SJCRH30 (cell line): ENCODE results near the gene HSD3B1. TPM values are rescaled to one million over a fixed set of nuclear protein-coding genes. Genes with fewer than 3 reads are reported as not detected.
"Not testable (repeated sequence)": the region's sequence is repeated elsewhere in the genome, so short reads cannot be mapped to it uniquely, and the experiment has no call there.

ENCODE experiments used
- DNase-seq, 2 experiments: peaks; one replicate each; pipeline ENCODE4 v3.0.0-alpha.2; 2015 to 2020
- H3K27ac ChIP-seq: fragments of 250-450 bp; sonication (Bioruptor Pico); 2 replicates; pipeline ENCODE4 v1.5.1; 2020; ENCODE audit warnings: mild to moderate bottlenecking, moderate library complexity
- H3K27me3 ChIP-seq: fragments of 250-450 bp; sonication (Bioruptor Pico); 2 replicates; pipeline ENCODE4 v1.5.1; 2020; ENCODE audit warnings: mild to moderate bottlenecking, moderate library complexity
- H3K36me3 ChIP-seq: fragments of 250-450 bp; sonication (Bioruptor Pico); 2 replicates; pipeline ENCODE4 v1.5.1; 2020; ENCODE audit warnings: mild to moderate bottlenecking, moderate library complexity
- H3K4me1 ChIP-seq: fragments of 250-450 bp; sonication (Bioruptor Pico); 2 replicates; pipeline ENCODE4 v1.5.1; 2020; ENCODE audit warnings: mild to moderate bottlenecking, moderate library complexity
- H3K4me3 ChIP-seq: fragments of 250-450 bp; sonication (Bioruptor Pico); 2 replicates; pipeline ENCODE4 v1.5.1; 2020; ENCODE audit warnings: mild to moderate bottlenecking, moderate library complexity
- H3K9me3 ChIP-seq: fragments of 250-450 bp; sonication (Bioruptor Pico); replicated peaks from 2 replicates; pipeline ENCODE4 v1.5.1; 2020; ENCODE audit warnings: mild to moderate bottlenecking, moderate library complexity
- total RNA-seq: library from RNA; depleted of rRNA; stranded (reverse); fragments of >200 nt; shearing (Covaris generic); gene quantifications from 2 replicates; pipeline ENCODE4 v1.2.3, GENCODE V29; 2014

Gene HSD3B1
- total RNA-seq, 1 experiment from 2014 or later, result not detected

DNA sequence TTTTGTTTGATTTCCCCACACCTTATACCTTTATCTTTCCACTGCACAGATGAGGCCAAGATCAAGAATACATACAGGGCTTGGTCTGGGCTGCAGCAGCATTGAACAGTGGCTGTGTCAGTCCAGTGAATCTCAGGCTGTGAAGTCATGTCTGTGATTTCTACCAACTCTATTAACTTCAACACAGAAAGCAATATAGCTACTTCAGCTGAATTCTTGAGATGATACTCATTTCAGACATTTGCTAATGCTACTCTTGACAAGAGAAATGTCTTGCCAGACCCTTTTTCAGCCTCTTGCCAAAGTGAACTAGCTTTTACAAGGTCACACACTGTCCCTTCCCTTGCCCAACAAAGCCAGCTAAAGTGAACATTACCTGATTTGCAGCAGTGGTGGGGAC is 25.1 kb upstream of the HSD3B1 start:
- Histone ChIP-seq H3K27ac (no peak overlapping the region), H3K4me3 (no peak overlapping the region), H3K9me3 (no peaks in the 10 kb centered on the region), H3K27me3 (0 out of 2 replicates have a peak, but pooled peaks cover 5% of the 10 kb centered on the region), H3K36me3 (no peaks in the 10 kb centered on the region), H3K4me1 (no peaks in the 10 kb centered on the region; the same call in 1 of the 2 replicates)
- no peak for DNase-seq

DNA sequence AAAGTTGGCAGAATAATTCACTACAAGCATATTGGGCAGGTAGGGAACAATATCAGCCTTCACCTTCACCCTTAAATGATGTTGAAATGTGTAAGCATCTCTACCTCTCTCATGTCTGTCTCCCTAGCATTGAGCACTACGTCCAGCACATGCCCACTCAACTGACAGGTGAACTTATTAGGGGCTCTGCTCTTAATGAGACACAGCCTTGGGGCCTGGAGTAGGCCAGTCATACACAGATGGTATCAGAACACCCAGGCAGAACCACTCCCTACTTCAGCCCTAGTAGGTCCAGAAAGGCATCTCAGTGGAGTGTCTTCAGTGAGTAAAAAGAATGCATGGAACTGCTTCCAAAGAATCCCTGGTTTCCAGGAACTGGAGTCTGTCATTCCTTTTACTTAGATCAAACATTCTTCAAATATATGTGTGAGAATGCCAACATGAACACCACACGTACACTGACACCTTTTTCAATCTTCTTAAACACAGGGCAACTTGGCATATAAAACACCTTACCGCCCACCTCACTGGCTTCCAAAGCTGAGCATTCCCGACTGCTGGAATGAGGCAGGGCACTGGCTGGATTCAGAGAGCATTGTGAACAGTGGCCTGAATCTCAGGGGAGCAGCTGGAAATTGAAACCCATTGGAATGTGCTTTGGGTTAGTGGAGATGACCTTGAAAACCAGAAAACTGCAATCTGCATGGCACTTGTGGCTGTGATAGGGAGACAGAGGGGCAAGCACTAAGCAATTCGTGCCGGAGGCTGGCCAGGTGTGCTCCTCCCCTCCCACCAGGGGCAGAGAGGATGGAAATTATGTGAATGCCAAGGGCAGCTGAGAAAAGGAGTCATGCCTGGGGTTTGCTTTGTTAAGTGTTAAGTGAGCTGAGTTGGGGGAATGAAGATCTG is 24.2 kb upstream of the HSD3B1 start:
- Histone ChIP-seq H3K9me3 (no peaks in the 10 kb centered on the region), H3K4me1 (no peaks in the 10 kb centered on the region; the same call in 1 of the 2 replicates), H3K27ac (no peak overlapping the region), H3K27me3 (0 out of 2 replicates have a peak, but pooled peaks cover 5% of the 10 kb centered on the region), H3K4me3 (no peak overlapping the region), H3K36me3 (no peaks in the 10 kb centered on the region)
- DNase-seq, result peak; percentile 13 to 36

DNA sequence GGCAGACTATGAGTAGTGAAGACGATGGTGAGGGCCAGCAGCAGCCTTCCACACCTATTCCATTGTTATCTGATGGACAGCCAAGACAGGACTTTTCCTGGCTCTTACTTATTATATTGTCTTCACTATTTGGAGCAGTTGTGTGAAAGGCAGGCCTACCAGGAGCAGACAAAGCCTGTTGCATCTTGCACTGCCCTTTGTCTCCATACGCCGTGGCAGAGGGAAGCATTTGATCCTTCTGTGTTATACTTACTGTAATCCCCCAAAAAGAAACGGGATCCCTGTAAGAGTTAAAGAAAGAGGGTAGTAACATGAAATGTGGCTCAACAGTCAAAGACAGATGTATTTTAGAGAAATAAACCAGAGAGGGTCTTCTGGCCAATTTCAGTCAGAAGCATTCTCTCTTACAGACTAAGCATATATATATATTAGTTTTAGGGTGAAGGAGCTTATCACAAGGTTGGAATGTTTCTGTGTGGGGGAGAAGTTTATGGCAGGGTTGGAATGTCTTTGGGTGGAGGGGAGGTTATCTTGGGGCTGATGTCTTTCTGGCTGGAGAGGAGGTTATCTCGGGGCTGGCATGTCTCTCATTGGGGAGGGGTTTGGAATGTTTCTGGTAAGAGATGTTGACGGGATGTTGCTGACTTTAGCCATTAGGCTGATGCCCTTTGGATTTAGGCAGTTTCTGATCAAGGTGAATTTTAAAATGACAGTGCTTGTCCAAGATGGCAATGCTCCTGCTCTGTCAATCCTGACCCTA is 23.4 kb upstream of the HSD3B1 start:
- H3K27ac ChIP-seq, result no peak overlapping the region
- no peaks in the 10 kb centered on the region for H3K36me3 ChIP-seq
- 0 out of 2 replicates have a peak, but pooled peaks cover 5% of the 10 kb centered on the region for H3K27me3 ChIP-seq
- no peak for DNase-seq
- no peak overlapping the region for H3K4me3 ChIP-seq
- no peaks in the 10 kb centered on the region; the same call in 1 of the 2 replicates for H3K4me1 ChIP-seq
- no peaks in the 10 kb centered on the region for H3K9me3 ChIP-seq

DNA sequence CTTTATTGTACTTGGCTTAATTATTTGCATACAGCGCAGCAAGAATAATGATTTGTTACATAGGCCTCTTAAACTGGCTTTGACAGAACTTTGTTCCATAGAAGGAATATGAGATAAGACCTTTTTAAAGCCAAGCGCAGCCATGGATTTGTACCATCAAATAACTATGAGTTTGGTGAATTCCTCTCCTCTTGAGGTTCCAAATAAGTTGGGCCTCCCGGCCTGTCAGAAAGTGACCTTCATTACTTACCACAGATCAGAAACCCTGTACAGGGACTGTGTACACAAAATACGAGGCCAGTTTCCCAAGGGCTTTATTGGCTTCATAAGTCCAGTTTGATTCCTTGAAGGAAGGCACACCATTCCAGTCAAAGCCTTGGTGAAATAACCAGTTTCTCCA is 21.8 kb upstream of the HSD3B1 start:
- H3K27ac ChIP-seq, result no peak overlapping the region
- no peak overlapping the region for H3K4me3 ChIP-seq
- 0 out of 2 replicates have a peak, but pooled peaks cover 5% of the 10 kb centered on the region for H3K27me3 ChIP-seq
- H3K36me3 ChIP-seq, result no peaks in the 10 kb centered on the region
- no peak for DNase-seq
- H3K4me1 ChIP-seq, result no peaks in the 10 kb centered on the region; the same call in 1 of the 2 replicates
- no peaks in the 10 kb centered on the region for H3K9me3 ChIP-seq

DNA sequence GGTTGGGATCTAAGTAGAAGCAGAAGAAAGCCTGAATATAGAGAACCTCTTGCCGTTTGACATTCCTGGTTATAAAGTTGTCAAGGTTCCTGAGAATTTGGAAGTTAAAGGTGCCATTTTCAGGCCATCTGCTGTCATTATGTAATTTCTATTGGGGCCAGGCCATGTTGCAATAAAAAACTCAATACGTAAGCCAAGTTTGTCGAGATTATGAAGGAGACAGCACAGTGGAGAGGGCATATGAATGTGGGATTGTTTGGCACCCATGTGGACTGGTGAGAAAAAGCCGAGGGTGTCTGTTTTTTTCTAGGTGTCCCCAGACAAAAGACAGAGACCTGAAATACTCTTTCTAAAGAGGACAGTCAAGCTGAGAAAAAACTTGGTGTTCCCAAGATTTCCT is 18.8 kb upstream of the HSD3B1 start:
- Histone ChIP-seq H3K9me3 (no peaks in the 10 kb centered on the region), H3K4me3 (no peak overlapping the region), H3K27me3 (0 out of 2 replicates have a peak, but pooled peaks cover 5% of the 10 kb centered on the region), H3K27ac (no peak overlapping the region), H3K36me3 (no peaks in the 10 kb centered on the region), H3K4me1 (no peaks in the 10 kb centered on the region)
- DNase-seq, result no peak

DNA sequence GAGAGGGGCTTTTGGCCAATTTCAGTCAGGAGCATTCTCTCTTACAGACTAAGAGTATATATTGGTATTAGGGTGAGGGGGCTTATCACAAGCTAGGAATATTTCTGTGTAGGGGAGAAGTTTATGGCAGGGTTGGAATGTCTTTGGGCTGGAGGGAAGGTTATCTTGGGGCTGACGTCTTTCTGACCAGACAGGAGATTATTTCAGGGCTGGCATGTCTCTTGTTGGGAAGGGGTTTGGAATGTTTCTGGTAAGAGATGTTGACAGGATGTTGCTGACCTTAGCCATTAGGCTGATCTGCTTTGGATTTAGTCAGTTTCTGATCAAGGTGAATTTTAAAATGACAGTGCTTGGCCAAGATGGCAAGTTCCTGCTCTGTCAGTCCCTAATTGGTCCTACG is 17.8 kb upstream of the HSD3B1 start:
- no peaks in the 10 kb centered on the region for H3K36me3 ChIP-seq
- no peaks in the 10 kb centered on the region for H3K9me3 ChIP-seq
- H3K27ac ChIP-seq, result no peak overlapping the region
- H3K4me3 ChIP-seq, result no peak overlapping the region
- no peaks in the 10 kb centered on the region for H3K4me1 ChIP-seq
- 0 out of 2 replicates have a peak, but pooled peaks cover 5% of the 10 kb centered on the region for H3K27me3 ChIP-seq
- DNase-seq, result no peak

DNA sequence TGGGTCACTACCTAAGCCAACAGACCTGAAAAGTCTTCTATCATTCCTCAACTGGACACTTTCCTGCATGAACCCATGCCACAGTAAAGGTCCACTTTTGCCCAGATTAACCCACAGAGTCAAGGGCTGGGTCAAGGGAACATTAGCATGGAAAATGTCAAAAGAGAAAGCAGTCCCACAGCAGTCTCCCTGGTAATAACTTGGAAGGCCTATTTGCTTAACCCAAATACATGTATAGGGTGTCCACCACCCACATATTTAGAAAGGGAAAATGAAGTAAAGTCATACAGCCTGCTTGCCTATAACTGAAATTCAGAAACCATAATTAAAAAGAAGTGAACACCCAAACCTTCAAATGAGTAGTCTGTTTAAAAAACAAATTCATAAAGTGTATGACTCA is 16.1 kb upstream of the HSD3B1 start:
- DNase-seq, result no peak
- Histone ChIP-seq H3K27me3 (no peaks in the 10 kb centered on the region), H3K9me3 (no peaks in the 10 kb centered on the region; the same call in 1 of the 2 replicates), H3K36me3 (no peaks in the 10 kb centered on the region), H3K27ac (no peak overlapping the region), H3K4me1 (no peaks in the 10 kb centered on the region), H3K4me3 (no peak overlapping the region)

DNA sequence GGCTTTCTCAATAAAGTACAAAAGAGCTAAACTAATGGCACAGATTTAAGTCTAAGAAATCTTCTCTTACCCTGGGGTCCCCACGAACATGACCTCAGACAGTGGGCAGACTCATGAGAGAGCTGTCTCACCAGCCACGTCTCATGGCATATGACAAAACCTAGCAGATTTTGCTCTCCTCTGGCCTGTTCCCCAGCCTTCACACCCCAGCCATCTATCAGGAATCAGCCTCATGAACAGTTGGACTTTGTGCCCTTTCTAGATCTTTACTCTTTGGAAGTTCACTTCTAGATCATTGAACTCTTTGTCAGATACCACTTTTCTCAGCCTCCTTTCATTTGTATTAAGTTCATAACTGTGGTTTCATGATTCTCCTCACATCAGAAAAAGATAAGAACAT is 14.2 kb upstream of the HSD3B1 start:
- Histone ChIP-seq H3K4me1 (no peaks in the 10 kb centered on the region), H3K4me3 (no peak overlapping the region), H3K27me3 (no peaks in the 10 kb centered on the region)

DNA sequence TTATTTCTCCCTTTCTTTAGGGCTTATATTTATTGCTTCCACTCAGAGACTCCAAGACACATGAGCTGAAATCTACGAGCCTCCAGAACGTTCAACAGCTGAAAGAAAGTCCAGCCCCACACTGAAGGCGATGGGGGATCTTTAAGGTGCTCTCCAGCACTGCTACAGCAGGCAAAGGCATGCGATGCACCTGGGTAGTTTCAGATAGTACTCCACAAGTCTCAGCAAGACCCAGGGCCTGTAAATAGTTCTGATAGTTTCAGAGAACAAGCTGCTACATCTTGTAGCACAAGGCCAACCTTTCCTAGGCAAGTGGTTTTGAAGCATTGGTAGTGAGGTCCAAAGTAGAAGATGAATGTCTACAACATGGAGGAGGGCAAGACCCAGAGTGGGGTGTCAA is 2.2 kb upstream of the HSD3B1 start:
- Histone ChIP-seq H3K27me3 (no peaks in the 10 kb centered on the region), H3K27ac (no peak overlapping the region), H3K36me3 (no peaks in the 10 kb centered on the region), H3K4me1 (no peaks in the 10 kb centered on the region; the same call in 1 of the 2 replicates), H3K9me3 (no peaks in the 10 kb centered on the region; the same call in 1 of the 2 replicates), H3K4me3 (no peak overlapping the region)
- DNase-seq, result no peak

More for the DNA sequence above, 14.2 kb upstream of the HSD3B1 start:
- DNase-seq, result no peak
- H3K27ac ChIP-seq, result no peak overlapping the region
- no peaks in the 10 kb centered on the region for H3K36me3 ChIP-seq
- no peaks in the 10 kb centered on the region; the same call in 1 of the 2 replicates for H3K9me3 ChIP-seq

DNA sequence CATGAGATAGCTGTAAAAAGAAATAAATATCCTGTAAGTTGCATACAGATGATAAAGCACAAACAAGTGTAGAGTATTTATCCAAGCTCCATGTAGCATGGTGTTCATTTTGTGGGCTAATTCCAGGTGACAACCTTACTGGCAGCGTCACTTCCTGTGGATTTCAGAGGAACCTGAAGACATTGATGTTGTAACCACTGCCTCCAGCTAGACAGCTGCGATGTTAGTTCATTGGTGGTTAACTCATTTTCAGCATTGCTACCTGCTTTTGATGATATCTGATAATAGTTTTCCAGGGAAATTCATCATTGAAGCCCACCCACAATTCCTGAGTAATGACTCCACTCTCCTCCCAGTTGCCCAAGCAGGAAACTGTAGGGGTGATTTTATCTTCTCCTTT is 3.0 kb downstream of the HSD3B1 start:
- H3K4me1 ChIP-seq, result peaks cover 5% of the 10 kb centered on the region; the same call in 1 of the 2 replicates
- no peaks in the 10 kb centered on the region for H3K27me3 ChIP-seq
- H3K36me3 ChIP-seq, result no peaks in the 10 kb centered on the region
- 0 out of 2 replicates have a peak, but pooled peaks cover 4% of the 10 kb centered on the region for H3K9me3 ChIP-seq
- no peak overlapping the region for H3K4me3 ChIP-seq
- H3K27ac ChIP-seq, result no peak overlapping the region
- no peak for DNase-seq

DNA sequence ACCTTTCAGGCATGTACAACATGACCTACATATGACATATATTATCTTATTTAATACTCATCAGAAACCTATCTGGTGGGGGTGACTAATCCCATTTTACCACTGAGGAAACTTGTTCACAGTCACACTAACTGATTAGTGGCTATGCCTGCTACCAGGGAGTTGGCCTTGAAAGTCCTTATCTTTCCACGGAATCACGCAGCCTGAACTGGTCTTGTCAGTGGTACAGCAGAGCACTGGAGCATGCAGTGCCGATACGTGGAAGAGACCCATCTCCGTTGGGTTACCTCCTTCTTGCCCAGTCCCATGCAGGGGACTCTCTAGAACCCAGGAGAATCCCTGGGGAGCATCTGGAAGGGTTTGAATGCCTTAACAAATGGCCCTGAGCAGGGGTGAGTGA is 8.2 kb downstream of the HSD3B1 start:
- H3K27me3 ChIP-seq, result no peaks in the 10 kb centered on the region
- peaks cover 22% of the 10 kb centered on the region for H3K4me1 ChIP-seq
- H3K36me3 ChIP-seq, result no peaks in the 10 kb centered on the region
- no peak overlapping the region for H3K27ac ChIP-seq
- no peak for DNase-seq
- no peak overlapping the region for H3K4me3 ChIP-seq
- H3K9me3 ChIP-seq, result 0 out of 2 replicates have a peak, but pooled peaks cover 4% of the 10 kb centered on the region

DNA sequence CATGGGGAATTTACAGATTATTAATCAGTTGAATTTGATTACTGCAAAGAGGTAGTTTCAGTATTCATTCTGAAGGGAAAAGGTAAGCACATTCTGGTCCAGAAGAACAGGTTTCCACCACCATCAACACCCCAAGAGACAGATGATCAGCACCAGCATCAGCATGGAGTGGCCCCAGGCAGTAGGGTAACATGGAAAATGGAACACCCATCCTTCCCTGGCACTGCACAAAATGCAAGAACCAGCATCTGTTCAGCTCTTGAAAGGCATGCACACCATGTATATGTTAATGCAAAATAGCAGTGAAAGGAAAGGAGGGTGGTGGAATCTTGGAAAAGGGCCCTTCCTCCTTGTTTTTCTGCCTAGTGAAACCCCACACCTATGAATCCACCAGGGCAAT is 9.2 kb downstream of the HSD3B1 start:
- 0 out of 2 replicates have a peak, but pooled peaks cover 4% of the 10 kb centered on the region for H3K9me3 ChIP-seq
- no peaks in the 10 kb centered on the region for H3K27me3 ChIP-seq
- H3K4me3 ChIP-seq, result no peak overlapping the region
- no peaks in the 10 kb centered on the region for H3K36me3 ChIP-seq
- DNase-seq, result no peak
- no peak overlapping the region for H3K27ac ChIP-seq
- peaks cover 20% of the 10 kb centered on the region for H3K4me1 ChIP-seq

DNA sequence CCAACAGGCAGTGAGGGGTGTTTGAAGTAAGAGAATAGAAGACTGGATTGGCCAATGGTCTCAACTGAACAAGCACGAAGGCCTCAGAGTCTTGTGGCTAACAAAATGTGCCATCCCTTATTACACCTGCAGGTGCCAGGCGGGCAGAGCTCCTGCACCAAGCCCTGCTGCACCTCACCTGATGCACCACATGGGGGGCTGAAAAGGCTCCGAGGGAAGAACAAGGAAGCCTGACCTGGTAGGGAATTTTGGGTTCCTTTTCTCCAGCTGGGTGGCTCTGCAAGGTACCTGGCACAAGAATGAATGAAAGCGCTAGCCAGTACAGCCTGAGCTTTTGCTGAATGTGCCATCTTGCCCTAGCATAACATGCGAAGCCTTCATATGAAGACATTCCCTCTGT is 9.7 kb downstream of the HSD3B1 start:
- Histone ChIP-seq H3K27me3 (no peaks in the 10 kb centered on the region), H3K9me3 (0 out of 2 replicates have a peak, but pooled peaks cover 4% of the 10 kb centered on the region), H3K4me3 (no peak overlapping the region), H3K36me3 (no peaks in the 10 kb centered on the region), H3K4me1 (peaks cover 20% of the 10 kb centered on the region), H3K27ac (no peak overlapping the region)
- DNase-seq, result no peak

DNA sequence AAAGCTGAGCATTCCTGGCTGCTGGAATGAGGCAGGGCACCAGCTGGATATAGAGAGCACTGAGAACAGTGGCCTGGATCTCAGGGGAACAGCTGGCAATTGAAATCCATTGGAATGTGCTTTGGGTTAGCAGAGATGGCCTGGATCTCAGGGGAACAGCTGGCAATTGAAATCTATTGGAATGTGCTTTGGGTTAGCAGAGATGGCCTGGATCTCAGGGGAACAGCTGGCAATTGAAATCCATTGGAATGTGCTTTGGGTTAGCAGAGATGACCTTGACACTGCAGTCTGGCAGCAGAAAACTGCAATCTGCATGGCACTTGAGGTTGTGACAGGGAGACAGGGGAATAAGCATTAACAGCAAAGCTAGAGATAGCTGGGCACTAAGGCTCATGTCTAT is 10.7 kb downstream of the HSD3B1 start:
- not testable (repeated sequence) for H3K36me3 ChIP-seq, H3K4me3 ChIP-seq, H3K27me3 ChIP-seq, H3K9me3 ChIP-seq
- Histone ChIP-seq H3K4me1 (peaks cover 20% of the 10 kb centered on the region), H3K27ac (peak overlapping the region; percentile 50)
- peak; percentile 88 to 89 for DNase-seq
